ENCODE results near the gene TENM3. TPM values are rescaled to one million over a fixed set of nuclear protein-coding genes. Genes with fewer than 3 reads are reported as not detected.

TENM3 gene
- total and polyA plus RNA-seq, 3 donors from 2014 or later, result 10.9 to 42.7 (median 42.2) TPM

DNA sequence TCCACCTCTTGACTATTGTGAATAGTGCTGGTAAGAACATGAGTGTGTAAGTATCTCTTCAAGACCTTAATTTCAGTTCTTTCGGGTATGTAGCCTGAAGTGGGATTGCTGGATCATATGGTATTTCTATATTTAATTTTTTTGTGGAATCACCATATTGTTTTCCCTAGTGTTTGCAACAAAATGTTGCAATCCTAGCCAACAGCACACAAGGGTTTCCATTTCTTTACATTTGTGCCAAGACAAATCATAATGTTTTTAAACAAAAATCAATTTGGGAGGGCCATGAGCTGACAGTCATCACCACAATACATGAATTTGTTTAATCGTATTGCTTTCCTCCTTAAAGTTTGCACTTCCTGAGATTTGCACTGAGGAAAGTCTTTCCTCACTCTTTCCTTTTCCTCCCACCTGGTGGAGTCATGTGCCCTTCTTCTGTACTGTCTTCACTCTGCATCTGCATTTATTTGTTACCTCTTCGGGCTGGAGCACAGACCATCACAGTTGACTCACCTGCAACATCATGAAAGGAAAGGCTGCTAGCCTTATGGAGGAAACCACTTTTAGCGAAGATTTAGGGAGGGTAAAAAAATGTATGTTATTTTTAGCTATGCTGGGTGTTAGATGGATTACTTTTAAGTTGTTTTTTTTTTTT, 404.6 kb downstream of the TENM3 start:
- no peak for TF ChIP-seq POLR2A (IDR thresholded peaks at IDR 0.05)
- no peak for TF ChIP-seq CTCF (IDR thresholded peaks at IDR 0.05)
- Histone ChIP-seq H3K9me3 (no peaks in the 10 kb centered on the region), H3K27me3 (no peaks in the 10 kb centered on the region), H3K27ac (no peak overlapping the region), H3K36me3 (ENCODE audit: low read depth, missing control alignments) (no peaks in the 10 kb centered on the region), H3K4me1 (no peaks in the 10 kb centered on the region), H3K4me3 (no peak overlapping the region)
- no peak for DNase-seq
- intact Hi-C loops (cut with DNase I; ENCODE audit: low total_unique reads), result no loop called here
- 81 to 85% methylated on average over 4 of the region's 4 CpGs for WGBS, 2 donors

GRCh38 chr4:182648766-182649165, 405.6 kb downstream of the TENM3 start:
- no peak overlapping the region for H3K27ac ChIP-seq
- TF ChIP-seq CTCF (IDR thresholded peaks at IDR 0.05) (no peak), POLR2A (IDR thresholded peaks at IDR 0.05) (no peak)
- DNase-seq, result no peak

GRCh38 chr4:182649698-182650477, 406.7 kb downstream of the TENM3 start:
- DNase-seq, result no peak
- H3K9me3 ChIP-seq, result no peaks in the 10 kb centered on the region
- H3K27ac ChIP-seq, result no peak overlapping the region
- intact Hi-C loops (cut with DNase I; ENCODE audit: low total_unique reads), result no loop called here
- 91 to 95% methylated on average over 8 of the region's 8 CpGs for WGBS, 2 donors
- TF ChIP-seq POLR2A (IDR thresholded peaks at IDR 0.05) (no peak), CTCF (IDR thresholded peaks at IDR 0.05) (no peak)
- no peaks in the 10 kb centered on the region for H3K4me1 ChIP-seq
- H3K27me3 ChIP-seq, result no peaks in the 10 kb centered on the region
- H3K4me3 ChIP-seq, result no peak overlapping the region
- H3K36me3 ChIP-seq (ENCODE audit: low read depth, missing control alignments), result no peaks in the 10 kb centered on the region

More at GRCh38 chr4:182648766-182649165, 405.6 kb downstream of the TENM3 start:
- H3K4me3 ChIP-seq, result no peak overlapping the region
- H3K27me3 ChIP-seq, result no peaks in the 10 kb centered on the region
- no peaks in the 10 kb centered on the region for H3K36me3 ChIP-seq (ENCODE audit: low read depth, missing control alignments)
- H3K4me1 ChIP-seq, result no peaks in the 10 kb centered on the region
- no peaks in the 10 kb centered on the region for H3K9me3 ChIP-seq
- intact Hi-C loops (cut with DNase I; ENCODE audit: low total_unique reads), result no loop called here

DNA sequence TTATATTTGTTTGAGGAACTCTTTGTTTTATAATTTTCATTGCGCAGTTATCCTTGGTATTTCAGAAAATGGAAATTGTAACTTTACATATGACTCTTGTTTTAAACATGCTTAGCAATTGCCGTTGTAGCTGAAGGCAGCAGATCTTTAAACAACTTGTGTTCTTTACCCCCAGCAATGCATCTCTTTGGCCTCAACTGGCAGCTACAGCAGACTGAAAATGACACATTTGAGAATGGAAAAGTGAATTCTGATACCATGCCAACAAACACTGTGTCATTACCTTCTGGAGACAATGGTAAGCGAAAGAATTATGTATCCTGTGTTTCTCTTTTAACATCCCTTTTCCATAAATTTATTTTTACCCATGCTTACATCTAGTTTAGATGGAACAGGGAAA, 410.4 kb downstream of the TENM3 start:
- Histone ChIP-seq H3K4me1 (no peaks in the 10 kb centered on the region), H3K9me3 (no peaks in the 10 kb centered on the region), H3K36me3 (ENCODE audit: low read depth, missing control alignments) (no peaks in the 10 kb centered on the region), H3K27ac (no peak overlapping the region), H3K4me3 (no peak overlapping the region), H3K27me3 (no peaks in the 10 kb centered on the region)
- no peak for DNase-seq
- TF ChIP-seq POLR2A (IDR thresholded peaks at IDR 0.05) (no peak), CTCF (IDR thresholded peaks at IDR 0.05) (no peak)
- intact Hi-C loops (cut with DNase I; ENCODE audit: low total_unique reads), result no loop called here
- WGBS, 2 donors, result 92% methylated on average over 3 of the region's 3 CpGs

Data from testis (tissue), 3 donors.